Activated CD8-positive, alpha-beta T cell treated with anti-CD3 and anti-CD28 coated beads for 36 hours (primary cell): ENCODE results near the gene ORAI2. TPM values are rescaled to one million over a fixed set of nuclear protein-coding genes. Genes with fewer than 3 reads are reported as not detected.

Experiments
- ATAC-seq: fragments of 200-7000 bp; cut with Tn5 transposase; one replicate; pipeline ENCODE4 v1.10.0; 2021; ENCODE audit warnings: mild to moderate bottlenecking, moderate library complexity
- CTCF ChIA-PET: fragments of 350-600 bp; sonication (Branson Sonifier 250); formaldehyde crosslinking; loops from one replicate; lab custom pipeline; 2021; ENCODE audit warnings: antibody characterized with exemption; lab: Charles Lee
- POLR2A ChIA-PET: fragments of 350-600 bp; sonication (Branson Sonifier 250); formaldehyde crosslinking; loops from one replicate; lab custom pipeline; 2021; ENCODE audit warnings: antibody characterized with exemption; lab: Charles Lee
- DNase-seq: peaks from one replicate; pipeline ENCODE4 v3.0.0-alpha.2; 2020
- H3K27ac Mint-ChIP-seq: one replicate; pipeline ENCODE4 v1.8.0; 2021; ENCODE audit warnings: mild to moderate bottlenecking, mixed read lengths
- H3K27me3 Mint-ChIP-seq: one replicate; pipeline ENCODE4 v1.8.0; 2021; ENCODE audit warnings: mixed read lengths
- H3K36me3 Mint-ChIP-seq: one replicate; pipeline ENCODE4 v1.8.0; 2021; ENCODE audit warnings: low read depth, mixed read lengths
- H3K4me1 Mint-ChIP-seq: one replicate; pipeline ENCODE4 v1.8.0; 2021; ENCODE audit warnings: low read depth, mixed read lengths
- H3K4me3 Mint-ChIP-seq: one replicate; pipeline ENCODE4 v1.8.0; 2021; ENCODE audit warnings: mild to moderate bottlenecking, moderate library complexity, mixed read lengths
- H3K9me3 Mint-ChIP-seq: one replicate; pipeline ENCODE4 v1.8.0; 2021; ENCODE audit warnings: mixed read lengths
- CTCF ChIP-seq: fragments of 200-600 bp; IDR thresholded peaks from one replicate; pipeline ENCODE4 v1.8.0; 2022; ENCODE audit warnings: antibody characterized with exemption, mild to moderate bottlenecking
- intact Hi-C: fragments of 100-400 bp; cut with micrococcal nuclease; formaldehyde crosslinking; loops from one replicate; pipeline ENCODE4 v1.10.0; 2022
- total RNA-seq, 2 experiments: library from RNA; stranded (reverse); gene quantifications; one replicate each; pipeline ENCODE4 v1.2.3, GENCODE V29; 2021

Gene ORAI2
- total RNA-seq: 10 to 100 TPM; 29.4 to 35.8 TPM

- H3K27me3 Mint-ChIP-seq: no peaks in the 10 kb centered on the region
- TF ChIP-seq CTCF: no peak
- CTCF ChIA-PET: interaction anchor here (1.3 to 2.1 kb wide), 5 partner anchors 19 to 37 kb away, joined by 3 to 10 read pairs (median 8); partner anchors contain the start of gene PRKRIP1
- peak within 1 kb of the TSS; percentile 79 for H3K4me3 Mint-ChIP-seq
- DNase-seq (peak; percentile 87), ATAC-seq (peak; percentile 62)
- H3K27ac Mint-ChIP-seq: peak within 1 kb of the TSS; percentile 95
- peaks cover 42% of the 10 kb centered on the region for H3K4me1 Mint-ChIP-seq
- POLR2A ChIA-PET: interaction anchor here (0.6 to 12.1 kb wide), 6 partner anchors 8 to 38 kb away, joined by 4 to 147 read pairs (median 4); partner anchors contain the start of gene PRKRIP1
- H3K9me3 Mint-ChIP-seq: no peaks in the 10 kb centered on the region
- H3K36me3 Mint-ChIP-seq: peaks cover 11% of the 10 kb centered on the region
- intact Hi-C loops: no loop called here
Measured at GRCh38 chr7:102433219-102434038, at the start of gene ORAI2. Gene ORAI2 (plus strand): TSS chr7:102433575. CDS start chr7:102438957, 5,382 bp downstream.

- H3K4me3 Mint-ChIP-seq: no peak overlapping the region
- intact Hi-C loops: loop anchor here (5.0 kb wide), 1 partner anchor 105 kb away; no protein-coding TSS in a partner anchor
- no peak for ATAC-seq
- POLR2A ChIA-PET: interaction anchor here (1.3 kb wide), 1 partner anchor 93 kb away, joined by 4 read pairs; no protein-coding TSS in a partner anchor
- CTCF ChIA-PET: interaction anchor here (1.6 kb wide), 1 partner anchor 108 kb away, joined by 4 read pairs; no protein-coding TSS in a partner anchor
- no peak overlapping the region for H3K27ac Mint-ChIP-seq
- no peaks in the 10 kb centered on the region for H3K4me1 Mint-ChIP-seq
- peaks cover 20% of the 10 kb centered on the region for H3K36me3 Mint-ChIP-seq
- TF ChIP-seq CTCF: no peak
- H3K9me3 Mint-ChIP-seq: no peaks in the 10 kb centered on the region
- DNase-seq: no peak
- no peaks in the 10 kb centered on the region for H3K27me3 Mint-ChIP-seq
Measured at GRCh38 chr7:102387064-102387463, 46.3 kb upstream of the ORAI2 start.

- no peak for DNase-seq
- H3K9me3 Mint-ChIP-seq: no peaks in the 10 kb centered on the region
- ChIA-PET CTCF (interaction anchor here (0.6 to 2.2 kb wide), 4 partner anchors 26 to 122 kb away, joined by 3 to 10 read pairs (median 5); no protein-coding TSS in a partner anchor), POLR2A (no interaction called here)
- no peak overlapping the region for H3K27ac Mint-ChIP-seq
- H3K4me3 Mint-ChIP-seq: no peak overlapping the region
- intact Hi-C loops: loop anchor here (5.0 kb wide), 1 partner anchor 108 kb away; no protein-coding TSS in a partner anchor
- no peaks in the 10 kb centered on the region for H3K27me3 Mint-ChIP-seq
- no peak for ATAC-seq
- no peak for TF ChIP-seq CTCF
- H3K36me3 Mint-ChIP-seq: peaks cover 23% of the 10 kb centered on the region
- no peaks in the 10 kb centered on the region for H3K4me1 Mint-ChIP-seq
Measured at GRCh38 chr7:102389810-102390209, 43.6 kb upstream of the ORAI2 start.

GRCh38 chr7:102390697-102391484 lies 42.5 kb upstream of the ORAI2 start:
- Mint-ChIP-seq H3K27me3 (no peaks in the 10 kb centered on the region), H3K4me3 (no peak overlapping the region), H3K36me3 (peaks cover 21% of the 10 kb centered on the region), H3K4me1 (peaks cover 5% of the 10 kb centered on the region), H3K27ac (no peak overlapping the region), H3K9me3 (no peaks in the 10 kb centered on the region)
- intact Hi-C loops: no loop called here
- DNase-seq (peak; percentile 78), ATAC-seq (peak; percentile 75)
- ChIA-PET POLR2A (no interaction called here), CTCF (interaction anchor here (0.9 to 4.9 kb wide), 9 partner anchors 10 to 119 kb away, joined by 3 to 30 read pairs (median 3); no protein-coding TSS in a partner anchor)
- peak; percentile 79 for TF ChIP-seq CTCF
